Stimulated activated naive CD8-positive, alpha-beta T cell treated with anti-CD3 and anti-CD28 coated beads, Interleukin-15, Interleukin-2, amounts not matched to agents 100 ng/mL and 50 ng/mL, for 24 hours (primary cell): Measurements from ENCODE around the gene CLSTN2.

ENCODE experiments used
- H3K27ac Mint-ChIP-seq: one replicate; pipeline ENCODE4 v1.8.0; 2021; ENCODE audit warnings: mild to moderate bottlenecking, mixed read lengths
- H3K27me3 Mint-ChIP-seq: one replicate; pipeline ENCODE4 v1.8.0; 2021; ENCODE audit warnings: mixed read lengths
- H3K36me3 Mint-ChIP-seq: one replicate; pipeline ENCODE4 v1.8.0; 2021; ENCODE audit warnings: low read depth, mixed read lengths
- H3K4me1 Mint-ChIP-seq: one replicate; pipeline ENCODE4 v1.8.0; 2021; ENCODE audit warnings: low read depth, mixed read lengths
- H3K4me3 Mint-ChIP-seq: one replicate; pipeline ENCODE4 v1.8.0; 2021; ENCODE audit warnings: mild to moderate bottlenecking, mixed read lengths
- H3K9me3 Mint-ChIP-seq: one replicate; pipeline ENCODE4 v1.8.0; 2021; ENCODE audit warnings: mixed read lengths

Gene CLSTN2

DNA sequence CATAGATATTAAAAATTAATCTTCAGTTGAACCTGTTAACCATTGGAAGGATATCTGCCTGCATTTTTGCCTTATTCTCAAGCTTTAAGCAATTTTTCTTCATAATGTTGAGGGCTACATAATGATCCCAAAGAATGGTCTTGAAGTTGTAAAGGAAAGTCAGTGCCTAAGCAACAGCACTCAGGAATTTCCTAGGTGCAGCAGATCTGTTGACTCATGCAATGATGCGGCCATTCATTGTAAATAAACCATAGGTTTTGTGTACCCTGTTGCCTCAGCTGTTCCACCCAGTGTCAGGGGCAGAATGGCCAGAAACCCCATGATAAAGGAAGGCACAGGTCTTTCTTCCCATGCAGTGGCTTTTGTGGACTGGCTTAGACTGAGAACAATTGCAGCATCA is 664.5 kb downstream of the CLSTN2 start:
- no peak overlapping the region for H3K4me3 Mint-ChIP-seq

DNA sequence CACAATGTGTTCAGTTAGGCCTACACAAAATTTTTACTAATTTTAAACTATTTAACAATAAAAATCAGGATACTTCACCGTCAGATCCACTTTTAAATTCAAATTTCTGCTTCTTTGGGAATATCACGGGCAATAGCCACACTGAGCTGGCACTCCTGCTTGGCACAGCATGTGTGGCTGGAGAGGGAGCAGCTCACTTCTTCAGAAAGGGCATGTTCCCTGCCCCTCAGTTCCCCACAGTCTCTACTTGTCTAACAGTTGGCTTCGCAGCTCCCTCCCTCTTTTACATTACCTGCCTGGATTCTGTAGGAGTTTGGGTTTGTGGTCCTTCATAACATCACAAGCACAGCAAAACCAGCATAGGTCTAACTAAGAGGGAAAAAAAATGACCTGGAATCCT is 666.9 kb downstream of the CLSTN2 start:
- Mint-ChIP-seq H3K4me1 (no peaks in the 10 kb centered on the region), H3K9me3 (no peaks in the 10 kb centered on the region), H3K27ac (no peak overlapping the region), H3K36me3 (no peaks in the 10 kb centered on the region), H3K4me3 (no peak overlapping the region), H3K27me3 (peaks cover 3% of the 10 kb centered on the region)

More for the DNA sequence above, 664.5 kb downstream of the CLSTN2 start:
- no peaks in the 10 kb centered on the region for H3K9me3 Mint-ChIP-seq
- no peak overlapping the region for H3K27ac Mint-ChIP-seq
- no peaks in the 10 kb centered on the region for H3K36me3 Mint-ChIP-seq
- H3K4me1 Mint-ChIP-seq, result no peaks in the 10 kb centered on the region
- H3K27me3 Mint-ChIP-seq, result no peaks in the 10 kb centered on the region

DNA sequence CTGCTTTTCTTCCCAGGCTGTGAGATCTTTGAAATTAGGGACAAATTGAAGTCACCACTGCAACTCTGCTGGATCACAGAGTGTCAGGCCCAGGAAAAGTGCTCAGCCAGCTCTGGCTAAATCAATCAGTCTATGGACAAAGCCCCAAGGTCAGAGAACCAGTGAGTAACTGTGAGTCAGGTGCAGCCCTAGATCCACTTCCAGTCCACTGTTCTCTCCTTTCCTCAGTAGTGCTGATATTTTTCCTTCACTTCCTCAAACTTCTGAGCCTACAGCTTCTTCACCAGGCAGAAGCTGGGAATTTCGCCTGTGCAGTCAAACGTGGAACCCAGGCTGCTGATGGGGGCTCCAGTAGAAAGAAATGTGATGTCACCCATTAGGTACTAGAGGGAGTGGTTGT is 667.8 kb downstream of the CLSTN2 start:
- Mint-ChIP-seq H3K4me3 (no peak overlapping the region), H3K9me3 (no peaks in the 10 kb centered on the region), H3K4me1 (no peaks in the 10 kb centered on the region), H3K36me3 (no peaks in the 10 kb centered on the region), H3K27ac (no peak overlapping the region), H3K27me3 (peaks cover 4% of the 10 kb centered on the region)

DNA sequence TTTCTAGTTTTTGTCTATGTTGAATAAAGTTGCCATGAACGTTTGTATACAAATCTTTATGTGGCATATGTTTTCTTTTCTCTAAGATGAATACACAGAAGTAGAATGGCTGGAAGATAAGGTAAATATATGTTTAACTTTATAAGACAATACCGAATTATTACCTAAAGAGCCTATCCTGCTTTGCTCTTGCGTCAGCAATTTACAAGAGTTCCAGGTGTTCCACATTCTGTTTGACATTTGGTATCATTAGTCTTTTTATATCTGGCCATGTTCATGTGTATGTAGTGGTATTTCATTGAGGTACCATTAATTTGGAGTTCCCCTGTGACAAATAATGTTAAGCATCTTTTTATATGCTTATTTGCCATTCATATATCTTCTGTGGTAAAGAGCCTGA is 668.8 kb downstream of the CLSTN2 start:
- Mint-ChIP-seq H3K9me3 (no peaks in the 10 kb centered on the region), H3K4me1 (no peaks in the 10 kb centered on the region), H3K27me3 (peaks cover 9% of the 10 kb centered on the region), H3K27ac (no peak overlapping the region), H3K4me3 (no peak overlapping the region), H3K36me3 (no peaks in the 10 kb centered on the region)

DNA sequence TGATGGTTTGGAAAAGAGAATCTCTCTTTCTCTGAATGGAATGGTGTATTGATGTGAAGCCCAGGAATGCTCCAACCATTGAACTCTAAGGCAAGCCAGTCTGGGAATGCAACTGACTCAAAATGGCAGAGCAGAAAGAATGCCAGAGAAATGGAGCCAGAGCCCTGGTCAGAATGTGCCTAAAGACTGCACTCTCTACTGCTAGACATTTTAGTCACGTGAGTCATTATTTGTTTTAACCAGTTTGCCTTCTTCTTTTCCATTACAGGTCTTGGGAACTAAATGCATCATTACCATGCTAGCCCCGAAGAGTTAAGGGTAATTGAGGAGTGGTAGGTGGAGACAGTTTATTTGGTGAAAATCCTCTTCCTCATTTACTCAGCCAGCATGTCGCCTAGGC is 675.6 kb downstream of the CLSTN2 start:
- no peaks in the 10 kb centered on the region for H3K9me3 Mint-ChIP-seq
- no peaks in the 10 kb centered on the region for H3K36me3 Mint-ChIP-seq

DNA sequence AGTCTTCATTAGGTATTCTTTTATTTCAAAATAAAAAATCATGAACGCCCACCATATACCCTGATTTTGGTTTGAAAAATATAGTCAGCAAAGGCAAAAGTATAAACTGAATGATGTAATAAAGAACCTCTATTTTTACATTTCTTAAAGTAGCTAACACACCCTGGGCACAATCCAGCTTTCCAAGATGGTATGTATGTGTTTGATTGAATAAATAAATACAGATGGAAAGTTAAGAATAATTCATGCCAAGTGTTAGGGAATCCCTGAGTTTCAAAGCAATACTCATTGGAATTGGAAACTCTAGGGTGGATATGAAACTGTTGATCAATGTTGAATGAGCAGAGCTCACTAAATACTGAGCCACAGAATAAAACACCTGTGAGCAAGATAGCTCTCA is 679.0 kb downstream of the CLSTN2 start:
- Mint-ChIP-seq H3K27ac (no peak overlapping the region), H3K36me3 (no peaks in the 10 kb centered on the region), H3K9me3 (peaks cover 6% of the 10 kb centered on the region)

More for the DNA sequence above, 675.6 kb downstream of the CLSTN2 start:
- Mint-ChIP-seq H3K27ac (no peak overlapping the region), H3K4me1 (no peaks in the 10 kb centered on the region), H3K4me3 (no peak overlapping the region), H3K27me3 (peaks cover 9% of the 10 kb centered on the region)

DNA sequence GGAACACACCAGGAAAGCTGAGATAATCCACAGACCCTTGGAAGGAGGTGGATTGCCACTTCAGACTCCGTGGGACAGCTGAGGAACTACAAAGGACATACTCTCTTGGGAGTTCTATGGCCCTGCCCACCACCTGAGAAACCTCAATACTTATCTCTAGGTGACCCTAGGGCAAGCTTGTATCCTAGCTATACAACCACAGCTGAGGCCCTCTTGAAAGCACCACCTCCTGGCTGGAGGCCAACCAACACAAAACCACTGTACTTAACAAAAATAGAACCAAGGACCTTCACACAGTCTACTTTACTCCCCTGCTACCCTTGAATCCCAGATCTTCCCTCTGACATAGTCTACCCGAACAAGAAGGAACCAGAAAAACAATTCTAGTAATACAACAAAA is 682.1 kb downstream of the CLSTN2 start:
- H3K4me1 Mint-ChIP-seq, result no peaks in the 10 kb centered on the region
- H3K9me3 Mint-ChIP-seq, result peaks cover 6% of the 10 kb centered on the region
- H3K27me3 Mint-ChIP-seq, result peaks cover 7% of the 10 kb centered on the region
- no peaks in the 10 kb centered on the region for H3K36me3 Mint-ChIP-seq
- H3K27ac Mint-ChIP-seq, result no peak overlapping the region
- no peak overlapping the region for H3K4me3 Mint-ChIP-seq

More for the DNA sequence above, 679.0 kb downstream of the CLSTN2 start:
- no peaks in the 10 kb centered on the region for H3K4me1 Mint-ChIP-seq
- peaks cover 3% of the 10 kb centered on the region for H3K27me3 Mint-ChIP-seq
- H3K4me3 Mint-ChIP-seq, result no peak overlapping the region

DNA sequence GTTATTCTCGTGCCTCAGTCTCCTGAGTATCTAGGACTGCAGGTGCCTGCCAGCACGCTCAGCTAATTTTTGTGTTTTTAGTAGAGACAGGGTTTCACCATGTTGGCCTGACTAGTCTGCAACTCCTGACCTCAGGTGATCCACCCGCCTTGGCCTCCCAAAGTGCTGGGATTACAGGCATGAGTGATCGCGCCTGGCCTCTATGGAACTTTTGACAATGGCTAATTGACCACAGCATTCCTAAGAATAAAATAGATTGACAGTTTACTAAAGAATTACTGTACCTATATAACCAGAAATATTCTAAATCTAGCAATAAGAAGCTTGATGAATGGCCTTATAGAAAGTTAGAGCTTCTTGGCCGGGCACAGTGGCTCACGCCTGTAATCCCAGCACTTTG is 691.9 kb downstream of the CLSTN2 start:
- no peak overlapping the region for H3K27ac Mint-ChIP-seq
- H3K4me3 Mint-ChIP-seq, result no peak overlapping the region
- H3K4me1 Mint-ChIP-seq, result no peaks in the 10 kb centered on the region
- H3K36me3 Mint-ChIP-seq, result no peaks in the 10 kb centered on the region
- peaks cover under 1% of the 10 kb centered on the region for H3K27me3 Mint-ChIP-seq
- peaks cover 3% of the 10 kb centered on the region for H3K9me3 Mint-ChIP-seq
